Testis (tissue), 2 donors: ENCODE measurements around the gene ACAD9.

Source experiments
- CTCF ChIP-seq, 3 experiments: fragments of 450-650 bp in 2 of 3; fragments of 200-600 bp in 1 of 3; sonication (generic) in 1 of 3; IDR thresholded peaks; one replicate each; pipeline ENCODE4 v1.5.1; 2016 to 2019; ENCODE audit warnings: antibody characterized with exemption in 3 of 3, mild to moderate bottlenecking in 2 of 3, moderate library complexity in 1 of 3
- POLR2A ChIP-seq: fragments of 450-650 bp; IDR thresholded peaks from one replicate; pipeline ENCODE4 v1.6.1; 2017; ENCODE audit warnings: antibody characterized with exemption, mild to moderate bottlenecking, moderate library complexity

DNA sequence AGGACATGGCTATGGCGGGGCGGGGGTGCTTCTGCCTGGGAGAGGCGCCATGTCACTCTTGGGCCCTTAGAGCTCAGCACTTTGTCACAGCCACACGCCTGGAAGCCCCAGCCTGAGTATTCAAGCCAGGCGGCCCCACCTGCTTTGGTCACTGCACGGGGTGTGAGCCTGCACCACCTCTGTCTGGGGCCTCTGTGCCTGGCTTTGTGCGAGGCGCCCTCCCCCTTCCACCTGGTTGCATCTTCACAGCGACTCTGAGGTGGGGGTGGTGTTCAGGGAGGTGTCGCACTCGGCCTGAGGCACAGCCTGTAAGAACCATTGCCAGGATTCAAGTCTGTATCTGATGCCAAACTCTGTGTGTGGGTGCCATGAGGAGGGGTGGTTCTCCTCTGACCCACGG, 24.1 kb downstream of the ACAD9 start:
- no peak for TF ChIP-seq CTCF (IDR thresholded peaks at IDR 0.05)
- TF ChIP-seq POLR2A: no peak
